Panc1 (cell line): ENCODE data around the gene HS6ST3. TPM values are rescaled to one million over a fixed set of nuclear protein-coding genes. Genes with fewer than 3 reads are reported as not detected.

Source experiments
- ATAC-seq: fragments of 200-7000 bp; cut with Tn5 transposase; 2 replicates; pipeline ENCODE4 v1.9.1; 2020; ENCODE audit warnings: mild to moderate bottlenecking, moderate library complexity
- BruUV-seq: library from RNA; stranded (reverse); fragments of 400-500 nt; replicated peaks from 2 replicates; lab custom pipeline; 2021; lab: Mats Ljungman, UMichigan
- CTCF ChIA-PET: fragments of 300-600 bp; sonication (Branson Sonifier 250); formaldehyde crosslinking; loops from one replicate; lab custom pipeline; 2022; ENCODE audit warnings: antibody characterized with exemption; lab: Charles Lee
- POLR2A ChIA-PET: fragments of 300-600 bp; sonication (Branson Sonifier 250); formaldehyde crosslinking; loops from one replicate; lab custom pipeline; 2022; ENCODE audit warnings: antibody characterized with exemption; lab: Charles Lee
- DNase-seq: peaks from one replicate; pipeline ENCODE4 v3.0.0-alpha.2; 2010; ENCODE audit warnings: low read depth, low spot score
- H3K27ac ChIP-seq: 2 replicates; pipeline ENCODE4 v1.5.1; 2011; ENCODE audit warnings: mild to moderate bottlenecking, low read length, inconsistent platforms
- H3K27me3 ChIP-seq: fragments of 200-500 bp; sonication (Bioruptor generic); 2 replicates; pipeline ENCODE4 v1.6.0; 2014; ENCODE audit warnings: low read length, inconsistent platforms; ENCODE audit not compliant: control insufficient read depth, insufficient read depth
- H3K36me3 ChIP-seq: fragments of 200-500 bp; sonication (Bioruptor generic); 2 replicates; pipeline ENCODE4 v1.5.1; 2014; ENCODE audit warnings: inconsistent platforms, mild to moderate bottlenecking, low read length, moderate library complexity; ENCODE audit not compliant: control insufficient read depth, insufficient read depth
- H3K4me1 ChIP-seq: 2 replicates; pipeline ENCODE4 v1.5.1; 2011; ENCODE audit warnings: inconsistent platforms, mild to moderate bottlenecking, low read length, moderate library complexity; ENCODE audit not compliant: control insufficient read depth, insufficient read depth
- H3K4me3 ChIP-seq, 2 experiments: 2 replicates each; pipeline ENCODE4 v1.5.1; 2011 to 2012; ENCODE audit warnings: low read depth in 2 of 2, low read length in 2 of 2, mild to moderate bottlenecking in 2 of 2, inconsistent platforms in 1 of 2, moderate library complexity in 1 of 2
- H3K9me3 ChIP-seq: fragments of 200-500 bp; sonication (Bioruptor generic); 2 replicates; pipeline ENCODE4 v1.5.1; 2014; ENCODE audit warnings: low read depth, mild to moderate bottlenecking, inconsistent platforms, low read length, moderate library complexity; ENCODE audit not compliant: control insufficient read depth, insufficient read depth
- CTCF ChIP-seq: fragments of 450-650 bp; IDR thresholded peaks from 2 replicates; pipeline ENCODE4 v1.5.1; 2017; ENCODE audit warnings: mild to moderate bottlenecking
- POLR2AphosphoS5 ChIP-seq: IDR thresholded peaks from 2 replicates; pipeline ENCODE4 v1.6.1; 2012; ENCODE audit warnings: mild to moderate bottlenecking, low read depth, low read length, moderate library complexity
- REST ChIP-seq, 2 experiments: IDR thresholded peaks; 2 replicates each; pipeline ENCODE4 v1.6.1; 2011 to 2012; ENCODE audit warnings: low read depth in 2 of 2, control low read depth in 1 of 2, low read length in 1 of 2, mild to moderate bottlenecking in 1 of 2, moderate library complexity in 1 of 2; ENCODE audit not compliant: insufficient read depth in 1 of 2
- SIN3A ChIP-seq: IDR thresholded peaks from 2 replicates; pipeline ENCODE4 v1.6.1; 2012; ENCODE audit warnings: low read depth, mild to moderate bottlenecking, low read length, moderate library complexity, borderline replicate concordance; ENCODE audit not compliant: insufficient read depth
- TCF7L2 ChIP-seq: IDR thresholded peaks from 2 replicates; pipeline ENCODE4 v1.6.1; 2011; ENCODE audit warnings: mild to moderate bottlenecking, low read depth, low read length, inconsistent platforms
- in situ Hi-C: cut with HindIII; loops from 2 replicates; pipeline ENCODE4 v1.10.0; 2016; ENCODE audit warnings: low sequenced_read_pairs, low pct_unique_long_range_greater_than_20kb
- intact Hi-C: fragments of 100-400 bp; cut with micrococcal nuclease; formaldehyde crosslinking; loops from one replicate; pipeline ENCODE4 v1.10.0; 2022; ENCODE audit not compliant: unreplicated experiment
- total RNA-seq: library from RNA; stranded (reverse); gene quantifications from one replicate; pipeline ENCODE4 v1.2.1, GENCODE V29; 2021; ENCODE audit not compliant: unreplicated experiment

The HS6ST3 gene
- total RNA-seq, 1 experiment from 2014 or later: 0.13 TPM

- ATAC-seq: no peak
- H3K27ac ChIP-seq: no peak overlapping the region
- BruUV-seq: no TSS peak
- no peak overlapping the region for H3K4me3 ChIP-seq
- DNase-seq: no peak
- H3K27me3 ChIP-seq: no peaks in the 10 kb centered on the region
- H3K9me3 ChIP-seq: no peaks in the 10 kb centered on the region
- POLR2A ChIA-PET: no interaction called here
- intact Hi-C loops: no loop called here
- CTCF ChIA-PET: no interaction called here
- no peaks in the 10 kb centered on the region for H3K4me1 ChIP-seq
- in situ Hi-C loops: no loop called here
- H3K36me3 ChIP-seq: no peaks in the 10 kb centered on the region
- TF ChIP-seq SIN3A (no peak), TCF7L2 (no peak), CTCF (no peak), REST (IDR thresholded peaks at IDR 0.05; ENCODE audit: insufficient read depth in 1 of 2, low read depth in 2 of 2, low read length in 1 of 2) (no peak), POLR2AphosphoS5 (no peak)
Observed at GRCh38 chr13:96308568-96308967, 218.7 kb downstream of the HS6ST3 start.

GRCh38 chr13:96314974-96315373 is 225.1 kb downstream of the HS6ST3 start:
- ChIA-PET POLR2A (no interaction called here), CTCF (no interaction called here)
- intact Hi-C loops: no loop called here
- no peaks in the 10 kb centered on the region for H3K27me3 ChIP-seq
- no TSS peak for BruUV-seq
- H3K9me3 ChIP-seq: no peaks in the 10 kb centered on the region
- no peaks in the 10 kb centered on the region for H3K36me3 ChIP-seq
- no peak overlapping the region for H3K27ac ChIP-seq
- DNase-seq (no peak), ATAC-seq (no peak)
- in situ Hi-C loops: no loop called here
- H3K4me1 ChIP-seq: no peaks in the 10 kb centered on the region
- no peak overlapping the region for H3K4me3 ChIP-seq
- no peak for TF ChIP-seq CTCF
- no peak for TF ChIP-seq REST (IDR thresholded peaks at IDR 0.05; ENCODE audit: insufficient read depth in 1 of 2, low read depth in 2 of 2, low read length in 1 of 2)
